Naive thymus-derived CD4-positive, alpha-beta T cell (primary cell): Measurements from ENCODE around the gene MRPL21. TPM values are rescaled to one million over a fixed set of nuclear protein-coding genes. Genes with fewer than 3 reads are reported as not detected.

ENCODE experiments used
- ATAC-seq: fragments of 150-1000 bp; cut with Tn5 transposase; 2 replicates; pipeline ENCODE4 v1.10.0; 2021; ENCODE audit warnings: mild to moderate bottlenecking, moderate library complexity
- CTCF ChIA-PET: fragments of 350-600 bp; sonication (Branson Sonifier 250); formaldehyde crosslinking; loops from one replicate; lab custom pipeline; 2021; ENCODE audit warnings: antibody characterized with exemption; lab: Charles Lee
- POLR2A ChIA-PET: fragments of 350-600 bp; sonication (Branson Sonifier 250); formaldehyde crosslinking; loops from one replicate; lab custom pipeline; 2021; ENCODE audit warnings: antibody characterized with exemption, inconsistent platforms; lab: Charles Lee
- DNase-seq, 9 donors: peaks; one replicate each; pipeline versions ENCODE4 v3.0.0 to v3.0.0-alpha.2; 2020 to 2022; ENCODE audit warnings: mixed read lengths in 1 of 9
- H3K27ac ChIP-seq: one replicate; pipeline ENCODE4 v1.7.0; 2013; ENCODE audit warnings: mild to moderate bottlenecking, low read depth, low read length, moderate library complexity
- H3K27me3 ChIP-seq, 2 donors: one replicate each; pipeline ENCODE4 v1.7.0; 2013; ENCODE audit warnings: low read length in 2 of 2, mild to moderate bottlenecking in 2 of 2, moderate library complexity in 2 of 2; ENCODE audit not compliant: control insufficient read depth in 2 of 2, insufficient read depth in 2 of 2
- H3K36me3 ChIP-seq, 3 experiments: 1 replicate in 2 of 3; 2 replicates in 1 of 3; pipeline ENCODE4 v1.7.0; 2013; ENCODE audit warnings: low read length in 3 of 3, mild to moderate bottlenecking in 3 of 3, moderate library complexity in 1 of 3; ENCODE audit not compliant: insufficient read depth in 3 of 3, control insufficient read depth in 2 of 3
- H3K4me1 ChIP-seq, 2 donors: one replicate each; pipeline ENCODE4 v1.7.0; 2013; ENCODE audit warnings: low read length in 2 of 2, mild to moderate bottlenecking in 2 of 2, moderate library complexity in 1 of 2; ENCODE audit not compliant: control insufficient read depth in 2 of 2, insufficient read depth in 2 of 2
- H3K4me3 ChIP-seq: 2 replicates; pipeline ENCODE4 v1.7.0; 2013; ENCODE audit warnings: mild to moderate bottlenecking, low read length
- H3K9me3 ChIP-seq, 3 experiments: 1 replicate in 2 of 3; 2 replicates in 1 of 3; pipeline ENCODE4 v1.7.0; 2013; ENCODE audit warnings: low read length in 3 of 3; ENCODE audit not compliant: control insufficient read depth in 2 of 3
- H3K27ac Mint-ChIP-seq, 9 donors: one replicate each; pipeline ENCODE4 v1.8.0; 2020 to 2022; ENCODE audit warnings: mixed read lengths in 9 of 9, mild to moderate bottlenecking in 8 of 9, moderate library complexity in 5 of 9, inconsistent platforms in 2 of 9
- H3K27me3 Mint-ChIP-seq, 5 donors: one replicate each; pipeline ENCODE4 v1.8.0; 2021 to 2022; ENCODE audit warnings: mixed read lengths in 5 of 5, mild to moderate bottlenecking in 1 of 5
- H3K36me3 Mint-ChIP-seq, 5 donors: one replicate each; pipeline ENCODE4 v1.8.0; 2020 to 2022; ENCODE audit warnings: mixed read lengths in 5 of 5, mild to moderate bottlenecking in 3 of 5, inconsistent platforms in 1 of 5
- H3K4me1 Mint-ChIP-seq, 7 donors: one replicate each; pipeline ENCODE4 v1.8.0; 2020 to 2022; ENCODE audit warnings: mixed read lengths in 7 of 7, mild to moderate bottlenecking in 3 of 7, inconsistent platforms in 1 of 7
- H3K4me3 Mint-ChIP-seq, 10 donors: one replicate each; pipeline ENCODE4 v1.8.0; 2020 to 2022; ENCODE audit warnings: mild to moderate bottlenecking in 10 of 10, mixed read lengths in 10 of 10, moderate library complexity in 6 of 10, inconsistent platforms in 2 of 10
- H3K9me3 Mint-ChIP-seq, 11 donors: one replicate each; pipeline ENCODE4 v1.8.0; 2020 to 2022; ENCODE audit warnings: mixed read lengths in 11 of 11, mild to moderate bottlenecking in 4 of 11, inconsistent platforms in 1 of 11, moderate library complexity in 1 of 11
- intact Hi-C, 2 donors: fragments of 100-400 bp; cut with micrococcal nuclease; formaldehyde crosslinking; loops; one replicate each; pipeline ENCODE4 v1.15.1; 2023
- polyA plus RNA-seq, 2 donors: library from polyadenylated mRNA; unstranded; fragments of 300-500 nt; fragmentation: Illumina TruSeq; gene quantifications; one replicate each; pipeline ENCODE4 v1.2.3, GENCODE V29; 2021
- total RNA-seq, 6 experiments: library from RNA in 5 of 6; stranded (reverse) in 5 of 6; gene quantifications; 1 replicate in 5 of 6; 2 replicates in 1 of 6; pipeline ENCODE4 v1.2.3 and lab custom pipeline; 2021 to 2026

Gene MRPL21
- total and polyA plus RNA-seq, 7 experiments from 2014 or later = 29.6 to 133 (median 48.4) TPM

GRCh38 chr11:68939583-68940555, 36.2 kb upstream of the MRPL21 start:
- H3K4me1 Mint-ChIP-seq = peaks cover 0 to 2% (median 0%) of the 10 kb centered on the region in 7 donors
- peak overlapping the region in 1 of 9 donors; percentile 25 for H3K27ac Mint-ChIP-seq
- DNase-seq (no peak), ATAC-seq (no peak)
- H3K9me3 Mint-ChIP-seq = no peaks in the 10 kb centered on the region
- ChIA-PET CTCF (interaction anchor here (1.0 kb wide), 1 partner anchor 26 kb away, joined by 3 read pairs; no protein-coding TSS in a partner anchor), POLR2A (no interaction called here)
- Histone ChIP-seq H3K36me3 (peaks cover 0 to 61% (median 5%) of the 10 kb centered on the region in 3 experiments), H3K9me3 (no peaks in the 10 kb centered on the region), H3K4me1 (no peaks in the 10 kb centered on the region), H3K27ac (no peak overlapping the region), H3K4me3 (no peak overlapping the region), H3K27me3 (no peaks in the 10 kb centered on the region)
- H3K27me3 Mint-ChIP-seq = no peaks in the 10 kb centered on the region
- peaks cover 0 to 27% (median 3%) of the 10 kb centered on the region in 5 donors for H3K36me3 Mint-ChIP-seq
- H3K4me3 Mint-ChIP-seq = no peak overlapping the region
- intact Hi-C loops = no loop called here

- Histone ChIP-seq H3K27ac (no peak overlapping the region), H3K36me3 (peaks cover 0 to 70% (median 5%) of the 10 kb centered on the region in 3 experiments), H3K4me3 (no peak overlapping the region), H3K9me3 (no peaks in the 10 kb centered on the region), H3K27me3 (no peaks in the 10 kb centered on the region), H3K4me1 (no peaks in the 10 kb centered on the region)
- H3K9me3 Mint-ChIP-seq = no peaks in the 10 kb centered on the region
- intact Hi-C loops = no loop called here
- H3K36me3 Mint-ChIP-seq = peaks cover 0 to 27% (median 3%) of the 10 kb centered on the region in 5 donors
- no peaks in the 10 kb centered on the region for H3K27me3 Mint-ChIP-seq
- ATAC-seq = no peak
- no peak for DNase-seq
- no peak overlapping the region for H3K27ac Mint-ChIP-seq
- POLR2A ChIA-PET = no interaction called here
- H3K4me1 Mint-ChIP-seq = peaks cover 0 to 2% (median 0%) of the 10 kb centered on the region in 7 donors
- H3K4me3 Mint-ChIP-seq = no peak overlapping the region
- CTCF ChIA-PET = no interaction called here
Observed at GRCh38 chr11:68938816-68939582, 35.4 kb upstream of the MRPL21 start.

GRCh38 chr11:68938088-68938487, 34.5 kb upstream of the MRPL21 start:
- Mint-ChIP-seq H3K36me3 (peaks cover 0 to 31% (median 3%) of the 10 kb centered on the region in 5 donors), H3K27ac (no peak overlapping the region), H3K27me3 (no peaks in the 10 kb centered on the region), H3K4me3 (no peak overlapping the region), H3K4me1 (peaks cover 0 to 2% (median 0%) of the 10 kb centered on the region in 7 donors), H3K9me3 (no peaks in the 10 kb centered on the region)
- POLR2A ChIA-PET = no interaction called here
- ATAC-seq (no peak), DNase-seq (no peak)
- peaks cover 0 to 79% (median 5%) of the 10 kb centered on the region in 3 experiments for H3K36me3 ChIP-seq
- intact Hi-C loops = no loop called here
- no peak overlapping the region for H3K27ac ChIP-seq
- H3K27me3 ChIP-seq = no peaks in the 10 kb centered on the region
- H3K4me1 ChIP-seq = no peaks in the 10 kb centered on the region
- no peaks in the 10 kb centered on the region for H3K9me3 ChIP-seq
- H3K4me3 ChIP-seq = no peak overlapping the region
- CTCF ChIA-PET = no interaction called here

GRCh38 chr11:68936676-68937620, 33.3 kb upstream of the MRPL21 start:
- Mint-ChIP-seq H3K27me3 (no peaks in the 10 kb centered on the region), H3K9me3 (no peaks in the 10 kb centered on the region), H3K27ac (no peak overlapping the region), H3K4me3 (no peak overlapping the region), H3K36me3 (peaks cover 0 to 31% (median 3%) of the 10 kb centered on the region in 5 donors), H3K4me1 (peaks cover 0 to 2% (median 0%) of the 10 kb centered on the region in 7 donors)
- DNase-seq (no peak), ATAC-seq (no peak)
- Histone ChIP-seq H3K36me3 (peaks cover 0 to 86% (median 5%) of the 10 kb centered on the region in 3 experiments), H3K4me3 (no peak overlapping the region), H3K27ac (no peak overlapping the region), H3K9me3 (no peaks in the 10 kb centered on the region), H3K27me3 (no peaks in the 10 kb centered on the region), H3K4me1 (no peaks in the 10 kb centered on the region)
- ChIA-PET CTCF (no interaction called here), POLR2A (no interaction called here)
- intact Hi-C loops = no loop called here

GRCh38 chr11:68936358-68936636, 32.7 kb upstream of the MRPL21 start:
- Mint-ChIP-seq H3K36me3 (peaks cover 0 to 31% (median 3%) of the 10 kb centered on the region in 5 donors), H3K4me3 (no peak overlapping the region), H3K9me3 (no peaks in the 10 kb centered on the region), H3K27ac (no peak overlapping the region), H3K27me3 (no peaks in the 10 kb centered on the region), H3K4me1 (peaks cover 0 to 3% (median 0%) of the 10 kb centered on the region in 7 donors)
- ATAC-seq (no peak), DNase-seq (no peak)
- intact Hi-C loops = no loop called here
- no peaks in the 10 kb centered on the region for H3K27me3 ChIP-seq
- H3K27ac ChIP-seq = no peak overlapping the region
- ChIA-PET CTCF (no interaction called here), POLR2A (no interaction called here)
- no peak overlapping the region for H3K4me3 ChIP-seq
- no peaks in the 10 kb centered on the region for H3K4me1 ChIP-seq
- peaks cover 0 to 92% (median 5%) of the 10 kb centered on the region in 3 experiments for H3K36me3 ChIP-seq
- no peaks in the 10 kb centered on the region for H3K9me3 ChIP-seq
